Activated naive CD4-positive, alpha-beta T cell (primary cell): ENCODE data around the gene BTG2.
A peak's percentile ranks its signal among the peaks of the same experiment; 100 is the strongest.

Experiments used
- DNase-seq, 4 experiments: peaks; one replicate each; lab custom pipeline; 2025; lab: John Stamatoyannopoulos, UW

Gene BTG2

GRCh38 chr1:203340112-203340790, 34.9 kb downstream of the BTG2 start:
- DNase-seq, result peak in 1 of 4 experiments; percentile 26

- DNase-seq, result peak in 2 of 4 experiments; percentile 13 to 41
Observed at GRCh38 chr1:203342192-203342940, 37.0 kb downstream of the BTG2 start.

GRCh38 chr1:203343956-203344754, 38.8 kb downstream of the BTG2 start:
- no peak for DNase-seq

GRCh38 chr1:203346060-203346768, 40.9 kb downstream of the BTG2 start:
- DNase-seq, result no peak

GRCh38 chr1:203346769-203347102, 41.4 kb downstream of the BTG2 start:
- no peak for DNase-seq

- no peak for DNase-seq
Observed at GRCh38 chr1:203349166-203349565, 43.8 kb downstream of the BTG2 start.

GRCh38 chr1:203349773-203350524, 44.6 kb downstream of the BTG2 start:
- DNase-seq, result no peak

- no peak for DNase-seq
Observed at GRCh38 chr1:203351037-203351625, 45.8 kb downstream of the BTG2 start, which contains the start of gene FMOD. Gene FMOD, minus strand, starts transcription at chr1:203351122. Its CDS starts 2,852 bp downstream, at chr1:203348270.

- no peak for DNase-seq
Observed at GRCh38 chr1:203353486-203353885, 48.2 kb downstream of the BTG2 start.

- DNase-seq, result no peak
Observed at GRCh38 chr1:203354246-203354645, 48.9 kb downstream of the BTG2 start.

- DNase-seq, result no peak
Observed at GRCh38 chr1:203359010-203359571, 53.8 kb downstream of the BTG2 start.
